Raji (cell line): ENCODE measurements around the gene NAA20.
A peak's percentile ranks its signal among the peaks of the same experiment; 100 is the strongest.

Source experiments
- POLR2A ChIP-seq: IDR thresholded peaks from 2 replicates; pipeline ENCODE4 v1.6.1; 2011; ENCODE audit warnings: low read depth, low read length, control low read depth; ENCODE audit not compliant: insufficient read depth

NAA20 gene

GRCh38 chr20:20023395-20023794 lies 6.2 kb downstream of the NAA20 start:
- no peak for TF ChIP-seq POLR2A

DNA sequence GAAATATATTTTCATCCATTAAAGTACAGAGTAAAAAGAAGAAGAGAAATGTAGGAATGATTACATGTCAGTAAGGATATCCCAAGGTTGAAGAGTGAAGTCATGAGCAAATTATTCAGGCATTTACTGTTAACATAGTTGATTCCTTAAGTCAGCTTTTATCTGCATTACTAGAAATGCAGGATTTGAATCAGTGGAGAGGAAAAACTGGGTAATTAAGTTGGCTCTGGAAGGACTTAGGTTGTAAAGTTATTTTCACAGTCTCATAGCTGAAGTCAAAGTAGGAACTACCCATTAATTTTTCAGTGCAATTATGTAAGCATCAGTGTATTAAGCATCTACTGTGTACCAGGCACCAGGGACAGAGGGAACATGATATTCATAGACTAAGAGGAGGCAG lies 7.8 kb downstream of the NAA20 start:
- no peak for TF ChIP-seq POLR2A

GRCh38 chr20:20027284-20027683 lies 10.1 kb downstream of the NAA20 start:
- TF ChIP-seq POLR2A = no peak

DNA sequence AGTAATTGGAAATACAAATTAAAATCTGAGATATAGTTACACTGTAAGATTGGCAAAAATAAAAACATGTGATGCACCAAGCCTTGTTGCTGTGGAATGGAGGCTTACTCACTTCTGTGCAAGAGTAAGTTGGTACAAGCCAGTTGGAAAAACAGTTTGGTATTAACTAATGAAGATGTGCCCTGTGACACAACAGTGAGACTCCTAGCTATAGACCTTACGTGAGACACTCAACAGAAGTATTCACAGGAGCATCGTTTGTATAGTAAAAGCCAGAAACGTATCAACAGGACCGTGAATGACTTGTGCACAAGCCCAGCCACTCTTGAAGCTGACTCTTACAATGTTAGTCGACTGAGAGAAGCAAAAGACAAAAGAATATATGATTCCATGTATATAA lies 14.6 kb downstream of the NAA20 start:
- no peak for TF ChIP-seq POLR2A

- no peak for TF ChIP-seq POLR2A
These were observed 17.3 kb downstream of the NAA20 start for GRCh38 chr20:20034486-20034885.

GRCh38 chr20:20036756-20037155 lies 19.6 kb downstream of the NAA20 start:
- TF ChIP-seq POLR2A = no peak

- no peak for TF ChIP-seq POLR2A
These were observed 20.8 kb downstream of the NAA20 start for GRCh38 chr20:20037960-20038359.

DNA sequence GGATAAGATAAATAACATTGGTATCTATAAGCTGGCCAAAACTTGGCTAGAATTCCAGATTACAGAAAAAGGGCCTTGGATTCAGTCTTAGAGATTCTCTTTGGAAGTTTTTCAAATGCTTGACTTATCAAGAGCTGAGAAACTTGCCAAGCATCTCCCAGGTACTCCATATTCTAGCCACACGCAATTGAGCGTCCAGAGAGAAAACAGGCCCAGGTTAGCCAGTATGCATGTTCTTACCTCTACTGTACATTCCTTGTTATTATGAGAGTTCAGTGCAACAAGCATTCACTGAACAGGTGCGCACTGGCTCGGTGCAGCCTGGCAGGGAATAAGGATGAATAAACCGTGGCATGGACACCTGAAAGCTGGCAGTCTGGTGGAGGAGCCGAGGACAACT lies 21.4 kb downstream of the NAA20 start:
- no peak for TF ChIP-seq POLR2A

GRCh38 chr20:20039752-20040387 lies 22.7 kb downstream of the NAA20 start:
- no peak for TF ChIP-seq POLR2A

- no peak for TF ChIP-seq POLR2A
These were observed 34.6 kb downstream of the NAA20 start for GRCh38 chr20:20051767-20052073.

GRCh38 chr20:20052074-20052970 lies 35.2 kb downstream of the NAA20 start, which contains the start of the genes CFAP61 and CRNKL1:
Gene CFAP61 (plus strand): TSS chr20:20052532. CDS start chr20:20056654, 4,122 bp downstream.
Gene CRNKL1 (minus strand): TSS chr20:20052466. CDS start chr20:20052342, 124 bp downstream.
- peak; percentile 71 for TF ChIP-seq POLR2A

DNA sequence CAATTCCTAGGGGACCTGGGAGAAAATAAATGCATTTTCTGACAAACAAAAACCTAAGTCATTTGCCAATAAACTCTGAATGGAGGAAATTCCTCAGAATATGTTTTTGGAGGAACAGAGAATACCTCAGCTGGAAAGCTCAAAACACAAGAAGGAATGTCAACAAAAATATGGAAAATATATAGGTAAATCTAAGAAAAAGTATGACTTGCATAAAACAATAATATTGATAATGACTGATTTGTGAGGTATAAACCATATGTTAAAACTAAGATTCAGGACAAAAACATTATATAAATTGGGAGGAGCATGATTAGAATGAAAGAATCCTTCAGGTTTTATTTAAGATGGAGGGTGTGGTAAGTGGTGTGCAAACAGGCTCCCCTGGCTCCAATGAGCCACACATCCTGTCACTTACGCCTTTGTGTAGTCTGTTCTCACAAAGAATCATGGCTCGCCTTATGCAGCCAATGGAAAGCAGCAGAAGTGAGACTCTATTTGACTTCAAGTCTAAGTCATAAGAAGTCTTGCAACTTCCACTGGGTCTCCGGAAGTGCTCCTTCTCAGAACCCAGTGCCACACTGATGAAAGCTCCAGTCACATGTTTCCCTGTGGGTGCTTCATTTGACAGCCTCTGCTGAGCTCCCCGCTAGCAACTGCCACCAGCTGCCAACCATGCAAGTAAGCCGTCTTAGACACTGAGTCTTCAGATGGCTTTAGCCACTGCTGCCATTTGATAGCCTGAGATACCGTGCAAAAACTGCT lies 43.3 kb downstream of the NAA20 start:
- no peak for TF ChIP-seq POLR2A

GRCh38 chr20:20063941-20064702 lies 47.0 kb downstream of the NAA20 start:
- no peak for TF ChIP-seq POLR2A

DNA sequence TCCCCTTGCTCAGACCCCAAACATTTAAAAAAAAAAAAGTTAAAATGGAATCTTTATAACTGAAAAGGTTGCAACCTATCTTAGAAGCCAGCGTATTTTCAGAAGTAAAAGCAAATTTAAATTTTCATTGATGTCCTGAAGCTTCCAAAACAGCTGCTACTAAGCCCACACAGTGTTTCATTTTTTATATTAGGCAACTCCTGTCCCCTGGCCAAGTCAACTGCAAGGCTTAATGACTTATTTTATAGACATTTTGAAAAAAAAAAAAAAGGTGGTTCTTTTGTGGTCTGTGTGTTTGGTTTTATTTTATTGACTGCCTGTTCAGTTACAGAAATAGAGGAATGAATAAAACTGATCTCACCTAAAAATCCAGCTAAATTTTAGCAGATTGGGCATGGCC lies 48.2 kb downstream of the NAA20 start:
- TF ChIP-seq POLR2A = no peak
